HepG2 (cell line): ENCODE data around the gene IFNAR2. TPM values are rescaled to one million over a fixed set of nuclear protein-coding genes. Genes with fewer than 3 reads are reported as not detected.
"Not testable (repeated sequence)": the region's sequence is repeated elsewhere in the genome, so short reads cannot be mapped to it uniquely, and the experiment has no call there.

Experiments used
- ATAC-seq: fragments of 200-7000 bp; cut with Tn5 transposase; 3 replicates; pipeline ENCODE4 v1.9.1; 2020; ENCODE audit warnings: mild to moderate bottlenecking, moderate library complexity
- BruUV-seq: library from RNA; stranded (reverse); fragments of 400-500 nt; replicated peaks from 2 replicates; lab custom pipeline; 2021; lab: Mats Ljungman, UMichigan
- CTCF ChIA-PET: fragments of 300-600 bp; formaldehyde crosslinking; extraction: SDS; loops from one replicate; lab custom pipeline; 2021; ENCODE audit warnings: low total read pairs, inconsistent platforms, low intra/inter-chr PET ratio; lab: Yijun Ruan, JAX
- POLR2A ChIA-PET: fragments of 350-600 bp; sonication (Branson Sonifier 250); formaldehyde crosslinking; loops from one replicate; lab custom pipeline; 2020; ENCODE audit warnings: antibody characterized with exemption, inconsistent platforms; lab: Yijun Ruan, JAX
- DNase-seq: peaks from one replicate; pipeline ENCODE4 v3.0.0-alpha.2; 2015; ENCODE audit warnings: low spot score
- FAIRE-seq: peaks from 3 replicates; lab custom pipeline; 2011; peaks lifted over from hg19 to GRCh38; lab: Jason Lieb, UNC
- H2AFZ ChIP-seq: one replicate; pipeline ENCODE4 v1.6.1; 2011; ENCODE audit warnings: low read length, inconsistent platforms
- H3K27ac ChIP-seq: fragments of 300-600 bp; 3 replicates; pipeline ENCODE4 v1.8.0; 2011; ENCODE audit warnings: mixed run types, mild to moderate bottlenecking, mixed read lengths, low read length, inconsistent platforms; ENCODE audit not compliant: insufficient read depth; ENCODE audit errors: extremely low read length
- H3K27me3 ChIP-seq, 2 experiments: fragments of 200-600 bp in 1 of 2; 2 replicates in 1 of 2; 3 replicates in 1 of 2; pipeline versions ENCODE4 v1.6.0 to v1.8.0; 2011; ENCODE audit warnings: low read length in 2 of 2, mild to moderate bottlenecking in 2 of 2, moderate library complexity in 2 of 2, inconsistent platforms in 1 of 2; ENCODE audit not compliant: insufficient read depth in 2 of 2, control insufficient read depth in 1 of 2
- H3K36me3 ChIP-seq, 2 experiments: fragments of 200-600 bp in 1 of 2; replicated peaks in 1 of 2; 2 replicates in 1 of 2; 3 replicates in 1 of 2; pipeline versions ENCODE4 v1.5.1 to v1.8.0; 2011; ENCODE audit warnings: low read length in 2 of 2, inconsistent platforms in 1 of 2; ENCODE audit not compliant: insufficient read depth in 2 of 2, control insufficient read depth in 1 of 2
- H3K4me1 ChIP-seq: 2 replicates; pipeline ENCODE4 v1.5.1; 2012; ENCODE audit warnings: low read length, inconsistent platforms; ENCODE audit not compliant: insufficient read depth
- H3K4me2 ChIP-seq: 2 replicates; pipeline ENCODE4 v1.6.0; 2011; ENCODE audit warnings: low read depth, low read length, inconsistent platforms
- H3K4me3 ChIP-seq, 3 experiments: fragments of 200-600 bp in 1 of 3; sonication (generic), shearing (Covaris generic) in 1 of 3; replicated peaks in 1 of 3; 2 replicates each; pipeline ENCODE4 v1.5.1; 2011 to 2016; ENCODE audit warnings: low read length in 3 of 3, inconsistent platforms in 2 of 3, low read depth in 2 of 3, mild to moderate bottlenecking in 2 of 3, control low read depth in 1 of 3, mixed read lengths in 1 of 3; ENCODE audit not compliant: insufficient read depth in 1 of 3
- H3K79me2 ChIP-seq: one replicate; pipeline ENCODE4 v1.6.1; 2011; ENCODE audit warnings: low read length, inconsistent platforms; ENCODE audit not compliant: insufficient read depth
- H3K9ac ChIP-seq: 2 replicates; pipeline ENCODE4 v1.6.0; 2011; ENCODE audit warnings: mild to moderate bottlenecking, low read depth, low read length, inconsistent platforms; ENCODE audit not compliant: insufficient read depth
- H3K9me3 ChIP-seq: 2 replicates; pipeline ENCODE4 v1.5.1; 2012; ENCODE audit warnings: mild to moderate bottlenecking, low read length
- H4K20me1 ChIP-seq: 2 replicates; pipeline ENCODE4 v1.6.0; 2011; ENCODE audit warnings: inconsistent platforms, mild to moderate bottlenecking, low read length, moderate library complexity; ENCODE audit not compliant: insufficient read depth
- CENPBD1 ChIP-seq: sonication (generic); formaldehyde crosslinking; IDR thresholded peaks from 2 replicates; pipeline ENCODE4 v1.8.0; 2022; ENCODE audit warnings: missing genetic modification reagents, low read depth, mild to moderate bottlenecking, borderline replicate concordance
- HNRNPLL ChIP-seq: fragments of 200-400 bp; formaldehyde crosslinking; IDR thresholded peaks from 2 replicates; pipeline ENCODE4 v1.6.1; 2017; ENCODE audit warnings: mild to moderate bottlenecking, low read depth, low read length; ENCODE audit not compliant: poor library complexity, severe bottlenecking
- KDM3A ChIP-seq: IDR thresholded peaks from 2 replicates; pipeline ENCODE4 v1.6.1; 2018; ENCODE audit warnings: low read depth, missing compliant biosample characterization
- NR2F6 ChIP-seq, 2 experiments: IDR thresholded peaks; 2 replicates each; pipeline ENCODE4 v1.6.1; 2016; ENCODE audit warnings: antibody characterized with exemption in 1 of 2, mild to moderate bottlenecking in 1 of 2
- PAX8 ChIP-seq: sonication (generic); formaldehyde crosslinking; IDR thresholded peaks from 2 replicates; pipeline ENCODE4 v1.8.0; 2022; ENCODE audit warnings: mild to moderate bottlenecking, missing genetic modification reagents, borderline replicate concordance
- TBX3 ChIP-seq: fragments of 450-650 bp; IDR thresholded peaks from 2 replicates; pipeline ENCODE4 v1.6.1; 2017; ENCODE audit warnings: antibody characterized with exemption, mild to moderate bottlenecking, inconsistent platforms, borderline replicate concordance
- WGBS: methylation state at CpG from one replicate; pipeline ENCODE4 v1.1.6; 2017; ENCODE audit warnings: low lambda C conversion rate; 5-methylcytosine and 5-hydroxymethylcytosine counted together
- in situ Hi-C: cut with HindIII; loops from 2 replicates; pipeline ENCODE4 v1.10.0; 2017; ENCODE audit warnings: low pct_unique_long_range_greater_than_20kb; ENCODE audit not compliant: extremely low pct_ligation_motif_present
- intact Hi-C: fragments of 100-400 bp; cut with micrococcal nuclease; formaldehyde crosslinking; loops from one replicate; pipeline ENCODE4 v1.10.0; 2022; ENCODE audit not compliant: unreplicated experiment
- polyA plus RNA-seq, 8 experiments: library from polyadenylated mRNA; depleted of rRNA in 3 of 8; stranded (reverse) in 7 of 8; unstranded in 1 of 8; fragments of >200 nt; fragmentation: Illumina TruSeq in 4 of 8; extraction: Trizol in 4 of 8; gene quantifications; 2 replicates each; pipeline versions ENCODE4 v1.2.1 to v1.2.3, GENCODE V29; 2011 to 2016; ENCODE audit warnings: low read depth in 4 of 8, missing spikeins in 1 of 8, mixed read lengths in 1 of 8; ENCODE audit not compliant: insufficient read depth in 1 of 8
- total RNA-seq, 5 experiments: library from RNA; depleted of rRNA; stranded (reverse); fragments of >200 nt; fragmentation: Illumina TruSeq; extraction: Trizol; gene quantifications; 2 replicates each; pipeline ENCODE4 v1.2.3, GENCODE V29; 2016; ENCODE audit warnings: low read depth in 1 of 5

The IFNAR2 gene
- total and polyA plus RNA-seq, 2 of the 13 experiments (the other 11 are each of a cell fraction or from before 2014, with no cell fraction given): 5.1 to 24.1 TPM

DNA sequence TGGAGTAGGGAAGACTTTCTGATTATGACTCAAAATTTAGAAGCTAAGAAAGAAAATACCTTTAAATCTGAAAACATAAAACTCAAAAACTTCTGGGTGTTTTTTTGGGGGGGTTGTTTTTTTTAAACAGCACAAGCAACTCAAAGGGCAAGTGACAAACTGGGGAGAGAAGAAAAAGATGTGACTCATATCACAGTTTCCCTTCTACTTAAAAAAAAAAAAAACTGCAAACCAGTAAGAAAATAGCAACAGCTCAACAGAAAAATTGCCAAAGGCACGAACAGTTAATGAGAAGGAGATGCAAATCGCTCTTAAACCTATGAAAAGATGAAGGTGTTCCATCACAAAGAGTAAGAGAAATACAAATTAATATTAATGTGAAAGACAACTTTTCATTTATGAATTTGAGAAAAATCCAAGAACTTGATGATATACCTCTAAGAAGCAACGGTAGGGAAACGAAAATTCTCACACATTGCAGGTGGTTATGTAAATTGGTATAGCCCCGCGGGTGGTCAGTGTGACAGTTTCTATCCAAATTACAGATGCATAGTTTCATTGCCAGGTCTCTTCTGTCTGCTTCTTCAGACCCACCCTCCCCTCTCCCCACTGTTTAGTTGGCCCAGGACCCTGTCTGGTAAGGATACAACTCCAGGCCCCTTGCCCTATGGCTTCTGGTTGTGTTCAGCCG is 9.0 kb downstream of the IFNAR2 start:
- no peak overlapping the region for H3K27ac ChIP-seq
- peaks cover 11% of the 10 kb centered on the region for H3K79me2 ChIP-seq
- no peaks in the 10 kb centered on the region for H3K9me3 ChIP-seq
- intact Hi-C loops: no loop called here
- ATAC-seq: no peak
- BruUV-seq: no TSS peak
- no peak overlapping the region for H3K9ac ChIP-seq
- ChIA-PET CTCF (no interaction called here), POLR2A (no interaction called here)
- DNase-seq: no peak
- 85% methylated on average over 7 of the region's 7 CpGs for WGBS
- no peaks in the 10 kb centered on the region for H3K4me1 ChIP-seq
- TF ChIP-seq NR2F6 (IDR thresholded peaks at IDR 0.05): no peak
- TF ChIP-seq NR2F6 (CRISPR knock-in tag; IDR thresholded peaks at IDR 0.05): no peak
- TF ChIP-seq KDM3A (CRISPR knock-in tag): no peak
- no peak for TF ChIP-seq TBX3
- no peak for TF ChIP-seq HNRNPLL
- TF ChIP-seq CENPBD1: no peak
- TF ChIP-seq PAX8: no peak
- no peak overlapping the region for H3K4me2 ChIP-seq
- FAIRE-seq: no peak
- H3K27me3 ChIP-seq: no peaks in the 10 kb centered on the region
- peaks cover 1 to 6% of the 10 kb centered on the region in 2 experiments; a peak in 3 of 5 replicates for H3K36me3 ChIP-seq
- no peak overlapping the region for H3K4me3 ChIP-seq
- H4K20me1 ChIP-seq: no peaks in the 10 kb centered on the region
- in situ Hi-C loops: no loop called here
- H2AFZ ChIP-seq: no peak overlapping the region

GRCh38 chr21:33239559-33240127 is 9.9 kb downstream of the IFNAR2 start:
- H3K36me3 ChIP-seq, DNase-seq, CTCF ChIA-PET, intact Hi-C loops, FAIRE-seq, H3K4me3 ChIP-seq, H4K20me1 ChIP-seq, BruUV-seq, in situ Hi-C loops, H3K9me3 ChIP-seq, H3K4me1 ChIP-seq, POLR2A ChIA-PET, ATAC-seq, H2AFZ ChIP-seq, H3K9ac ChIP-seq, H3K4me2 ChIP-seq, H3K27me3 ChIP-seq, H3K27ac ChIP-seq, H3K79me2 ChIP-seq: not testable (repeated sequence)
